ENCODE data around the gene REEP1.

The REEP1 gene, protein sequence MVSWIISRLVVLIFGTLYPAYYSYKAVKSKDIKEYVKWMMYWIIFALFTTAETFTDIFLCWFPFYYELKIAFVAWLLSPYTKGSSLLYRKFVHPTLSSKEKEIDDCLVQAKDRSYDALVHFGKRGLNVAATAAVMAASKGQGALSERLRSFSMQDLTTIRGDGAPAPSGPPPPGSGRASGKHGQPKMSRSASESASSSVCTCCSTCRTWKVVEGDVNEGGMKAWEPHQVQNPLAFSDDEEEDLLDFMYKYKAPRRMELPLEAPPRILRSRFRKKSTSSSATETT

GRCh38 chr2:86337244-86337835 is at the start of gene REEP1:
Gene REEP1 (minus strand): TSS chr2:86337626. CDS start chr2:86337510, 116 bp downstream.
- DNase-seq (ENCODE audit: low read depth, low spot score), result peak; percentile 60

DNA sequence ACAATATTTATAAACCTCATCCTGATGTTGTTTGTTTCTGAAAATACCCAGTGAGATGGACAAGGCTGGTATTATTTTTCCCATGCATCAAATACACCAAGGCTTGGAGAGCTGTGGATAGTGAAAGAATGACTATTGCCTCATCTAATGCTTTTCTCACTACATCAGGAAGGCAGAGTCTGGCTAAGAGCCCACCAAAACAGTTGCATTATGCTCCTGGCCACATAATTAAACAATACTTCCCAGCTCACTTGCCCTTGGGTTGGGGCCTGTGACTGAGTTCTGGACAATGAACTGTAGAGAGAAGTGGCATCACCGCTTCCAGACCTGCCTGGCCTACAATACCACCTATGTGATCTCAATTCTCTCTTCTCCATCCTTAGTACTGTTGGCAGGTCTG is 46.4 kb upstream of the REEP1 start:
- DNase-seq (ENCODE audit: low read depth, low spot score), result peak; percentile 90

DNA sequence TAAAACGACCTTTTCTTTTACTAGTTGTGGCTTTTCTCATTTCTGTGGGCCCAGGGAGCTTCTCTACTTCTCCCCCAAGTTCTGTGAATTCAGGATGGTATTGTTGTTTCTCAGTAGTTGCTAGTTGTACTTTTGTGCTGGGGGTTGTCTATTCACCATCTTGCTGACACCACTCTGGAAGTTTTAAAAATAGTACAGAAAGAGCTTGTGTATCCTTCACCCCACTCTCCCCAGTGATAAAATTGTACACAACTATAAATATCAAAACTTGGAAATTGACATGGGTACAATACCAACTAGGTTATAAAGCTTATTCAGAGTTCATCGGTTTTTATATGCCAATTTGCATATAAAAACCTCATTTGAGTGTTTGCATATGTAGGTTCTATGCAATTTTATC is 45.3 kb upstream of the REEP1 start:
- no peak for DNase-seq (ENCODE audit: low read depth, low spot score)

DNA sequence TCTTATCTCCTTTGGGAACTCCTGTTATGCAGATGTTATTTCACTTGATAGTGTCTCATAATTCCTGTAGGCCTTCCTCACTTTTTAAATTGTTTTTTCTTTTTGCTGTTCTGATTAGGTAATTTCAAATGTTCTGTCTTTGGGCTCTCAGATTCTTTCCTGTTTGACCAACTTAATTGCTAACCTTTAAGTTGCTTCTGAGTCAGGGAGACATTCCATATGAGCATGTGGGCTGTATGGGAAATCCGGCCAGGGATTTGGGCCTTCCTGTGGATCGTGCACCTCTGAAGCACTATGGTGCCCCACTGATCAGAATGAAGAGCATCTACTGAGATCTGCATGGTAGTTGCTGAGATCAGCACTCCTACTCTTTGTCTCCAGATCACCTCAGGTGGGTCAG is 44.7 kb upstream of the REEP1 start:
- no peak for DNase-seq (ENCODE audit: low read depth, low spot score)

- no peak for DNase-seq (ENCODE audit: low read depth, low spot score)
Measured at GRCh38 chr2:86378469-86378868, 41.0 kb upstream of the REEP1 start.

GRCh38 chr2:86375623-86376022 is 38.2 kb upstream of the REEP1 start:
- DNase-seq (ENCODE audit: low read depth, low spot score), result no peak

- peak; percentile 39 for DNase-seq (ENCODE audit: low read depth, low spot score)
Measured at GRCh38 chr2:86372641-86373502, 35.4 kb upstream of the REEP1 start.

GRCh38 chr2:86372133-86372532 is 34.7 kb upstream of the REEP1 start:
- no peak for DNase-seq (ENCODE audit: low read depth, low spot score)

- no peak for DNase-seq (ENCODE audit: low read depth, low spot score)
Measured at GRCh38 chr2:86371527-86371926, 34.1 kb upstream of the REEP1 start.

DNA sequence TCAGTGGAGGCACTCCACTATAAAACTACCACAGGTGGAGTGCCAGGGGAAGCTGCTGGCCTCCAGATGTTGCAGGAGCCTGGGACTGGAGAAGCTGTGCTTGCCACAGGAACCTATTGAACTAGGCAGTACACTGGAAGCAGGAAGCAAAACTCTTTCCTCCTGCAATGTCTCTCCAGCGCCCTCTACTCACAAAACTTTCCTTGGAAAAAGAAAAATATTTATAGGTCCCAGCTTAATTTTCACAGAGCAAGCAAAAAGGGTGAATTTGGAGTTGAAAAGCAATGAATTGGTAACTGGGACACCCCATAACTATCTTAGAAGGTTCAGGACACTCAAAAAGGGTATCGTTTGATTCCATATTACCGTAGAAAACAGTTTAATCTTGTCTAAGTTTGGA is 33.2 kb upstream of the REEP1 start:
- no peak for DNase-seq (ENCODE audit: low read depth, low spot score)

GRCh38 chr2:86368161-86368824 is 30.9 kb upstream of the REEP1 start:
- peak; percentile 61 for DNase-seq (ENCODE audit: low read depth, low spot score)

DNA sequence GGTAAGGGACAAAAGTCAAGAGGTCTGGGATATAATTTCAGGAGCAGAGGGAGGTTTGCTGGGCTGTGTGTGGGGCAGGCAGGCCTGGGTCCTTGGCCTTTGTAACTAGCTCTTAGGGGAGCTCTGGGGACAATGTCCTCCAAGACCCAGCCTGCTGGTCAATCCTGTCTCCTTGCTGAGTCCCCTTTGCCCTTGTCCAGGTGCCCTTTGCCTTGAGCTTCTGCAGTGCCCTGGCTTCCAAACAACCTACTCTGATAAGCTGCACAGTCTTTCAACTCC is 30.0 kb upstream of the REEP1 start:
- DNase-seq (ENCODE audit: low read depth, low spot score), result no peak

DNA sequence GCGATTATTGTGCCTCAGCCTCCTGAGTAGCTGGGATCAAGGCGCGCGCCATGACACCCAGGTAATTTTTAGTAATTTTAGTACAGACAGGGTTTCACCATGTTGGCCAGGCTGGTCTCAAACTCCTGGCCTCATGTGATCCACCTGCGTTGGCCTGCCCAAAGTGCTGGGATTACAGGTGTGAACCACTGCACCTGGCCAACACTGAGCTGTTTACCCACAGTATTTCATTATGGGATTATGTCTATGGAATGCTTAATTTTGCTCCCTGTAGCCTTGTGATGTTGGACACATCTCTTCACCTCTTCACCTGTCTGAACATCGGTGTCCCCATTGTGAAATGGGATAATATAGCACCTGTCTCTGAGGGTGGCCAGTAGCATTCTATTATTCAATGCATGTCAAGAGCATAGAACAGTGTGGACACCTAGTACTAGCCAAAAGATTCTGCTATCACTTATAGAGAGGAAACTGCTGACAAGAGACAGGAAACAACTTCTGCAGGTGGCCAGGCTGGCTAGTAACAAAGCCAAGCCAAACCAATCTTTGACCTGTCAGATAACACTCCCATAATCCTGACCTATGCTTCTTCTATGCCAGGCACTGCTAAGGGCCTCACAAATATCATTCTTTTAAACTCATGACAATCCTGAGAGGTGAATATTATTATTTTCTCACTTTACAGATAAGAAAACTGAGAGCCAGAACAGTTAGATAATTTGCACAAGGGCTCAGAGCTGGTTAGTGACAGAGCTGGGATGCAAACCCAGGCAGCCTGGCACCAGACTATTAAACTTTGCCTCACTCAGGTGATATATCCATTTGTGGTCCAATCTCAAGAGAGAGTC is 29.4 kb upstream of the REEP1 start:
- DNase-seq (ENCODE audit: low read depth, low spot score), result no peak

DNA sequence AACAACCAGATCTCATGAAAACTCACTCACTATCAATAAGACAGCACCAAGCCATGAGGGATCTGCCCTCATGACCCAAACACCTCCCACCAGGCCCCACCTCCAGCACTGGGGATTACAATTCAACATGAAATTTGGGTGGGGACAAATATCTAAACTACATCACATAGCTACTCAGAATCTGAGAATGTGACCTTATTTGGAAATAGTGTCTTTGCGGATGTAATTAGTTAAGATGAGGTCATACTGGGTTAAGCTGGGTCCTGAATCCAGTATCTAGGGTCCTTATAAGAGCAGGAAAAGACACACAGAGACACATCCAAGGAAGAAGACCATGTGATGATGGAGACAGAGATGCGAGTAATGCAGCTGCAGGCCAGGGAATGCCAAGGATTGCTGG is 27.5 kb upstream of the REEP1 start:
- DNase-seq (ENCODE audit: low read depth, low spot score), result no peak

- DNase-seq (ENCODE audit: low read depth, low spot score), result peak; percentile 53
Measured at GRCh38 chr2:86360776-86361175, 23.4 kb upstream of the REEP1 start.

DNA sequence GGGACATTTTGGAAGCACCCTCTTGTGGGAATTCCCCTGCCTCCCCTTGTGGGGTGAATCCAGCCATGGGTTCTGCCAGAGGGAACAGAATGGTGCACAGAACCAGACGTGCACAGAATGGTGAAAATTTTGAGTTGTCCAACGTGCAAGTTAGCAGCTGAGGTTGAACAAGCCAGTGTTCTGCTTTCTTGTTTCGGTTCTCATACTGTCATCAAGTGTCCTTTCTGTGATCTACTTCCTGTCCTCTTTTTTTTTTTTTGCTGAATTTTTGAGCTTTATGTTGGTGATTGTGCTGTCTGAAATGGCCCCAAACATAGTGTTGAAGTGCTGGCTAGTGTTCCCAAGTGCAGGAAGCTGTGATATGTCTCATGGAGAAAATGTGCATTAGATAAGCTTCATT is 21.5 kb upstream of the REEP1 start:
- no peak for DNase-seq (ENCODE audit: low read depth, low spot score)

DNA sequence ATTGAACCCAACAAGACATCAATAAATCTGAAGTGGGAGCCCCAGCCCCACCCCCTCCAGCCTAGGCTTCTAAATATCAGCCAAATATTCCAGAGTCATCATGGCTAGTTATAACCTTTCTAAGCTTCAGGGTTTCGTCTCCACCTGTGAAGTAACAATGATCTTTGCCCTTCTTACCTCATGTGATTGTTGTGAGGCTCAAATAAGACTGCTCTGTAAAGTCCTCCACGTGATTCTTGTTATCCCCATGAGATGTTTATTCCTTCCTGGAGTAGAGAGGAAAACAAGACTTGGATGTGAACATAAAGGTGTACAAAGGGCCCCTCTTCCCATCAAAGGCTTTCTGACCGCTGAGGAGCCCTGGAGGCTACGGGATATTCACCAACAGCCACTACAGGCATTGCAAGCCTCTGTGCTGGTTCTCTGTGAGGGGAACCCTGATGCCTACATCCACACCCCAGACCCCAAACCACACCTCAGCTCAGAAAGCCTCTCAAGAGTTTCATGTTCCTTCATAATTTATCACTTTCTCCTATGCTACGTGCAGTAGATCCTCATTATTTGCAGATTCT is 20.1 kb upstream of the REEP1 start:
- no peak for DNase-seq (ENCODE audit: low read depth, low spot score)

- DNase-seq (ENCODE audit: low read depth, low spot score), result no peak
Measured at GRCh38 chr2:86352727-86353221, 15.3 kb upstream of the REEP1 start.

GRCh38 chr2:86352137-86352726 is 14.8 kb upstream of the REEP1 start:
- DNase-seq (ENCODE audit: low read depth, low spot score), result no peak

DNA sequence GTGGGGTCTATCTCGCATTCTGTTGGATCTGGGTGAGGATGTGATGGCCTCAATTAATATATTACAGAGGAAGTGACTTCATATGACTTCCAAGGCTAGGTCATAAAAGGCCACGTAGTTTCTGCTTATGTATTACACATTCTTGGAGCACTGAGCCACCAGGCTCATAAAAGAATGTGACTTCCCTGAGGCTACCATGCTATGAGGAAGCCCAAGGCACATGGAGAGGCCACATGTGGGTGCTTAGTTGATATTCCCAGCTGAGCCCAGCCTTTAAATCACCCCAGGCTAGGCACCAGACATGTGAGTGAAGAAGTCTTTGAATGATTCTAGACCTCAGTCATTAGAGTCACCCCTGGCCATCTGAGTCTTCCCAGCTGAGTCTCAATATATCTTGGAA is 13.3 kb upstream of the REEP1 start:
- no peak for DNase-seq (ENCODE audit: low read depth, low spot score)

DNA sequence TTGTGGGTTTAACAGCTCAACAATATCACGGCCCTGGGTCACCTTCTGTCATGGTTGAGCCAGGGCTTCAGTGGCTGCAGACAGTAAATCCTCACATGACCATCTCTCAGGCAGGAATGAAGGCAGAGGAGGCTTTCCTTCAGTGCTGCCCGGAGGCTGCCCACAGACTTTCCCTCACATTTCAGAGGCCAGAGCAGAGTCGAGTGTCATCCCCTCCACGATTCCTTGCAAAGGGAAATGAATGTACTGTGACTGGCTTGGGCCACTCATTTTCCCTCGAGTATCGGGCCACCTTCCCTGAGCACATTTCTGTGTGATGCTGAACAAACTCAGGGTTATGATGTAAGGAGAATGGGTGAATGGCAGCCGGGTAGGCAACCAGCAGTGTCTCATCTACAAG is 10.0 kb upstream of the REEP1 start:
- no peak for DNase-seq (ENCODE audit: low read depth, low spot score)
